Measurements from ENCODE around the gene GBF1.

Gene GBF1

GRCh38 chr10:102344067-102344466 is 98.7 kb downstream of the GBF1 start:
- no peak for DNase-seq

GRCh38 chr10:102347236-102347828 is 102.0 kb downstream of the GBF1 start:
- peak in 15 of 51 donors; percentile 1 to 22 (median 10) for DNase-seq

- peak in 32 of 51 donors; percentile 1 to 61 (median 12) for DNase-seq
Measured at GRCh38 chr10:102352066-102352715, 106.9 kb downstream of the GBF1 start.

- peak in 2 of 51 donors; percentile 2 to 4 for DNase-seq
Measured at GRCh38 chr10:102354451-102354850, 109.1 kb downstream of the GBF1 start.

- DNase-seq: no peak
Measured at GRCh38 chr10:102358712-102359382, 113.5 kb downstream of the GBF1 start.

- no peak for DNase-seq
Measured at GRCh38 chr10:102367441-102367840, 122.1 kb downstream of the GBF1 start.

GRCh38 chr10:102368077-102368476 is 122.7 kb downstream of the GBF1 start:
- DNase-seq: no peak

GRCh38 chr10:102371295-102371694 is 126.0 kb downstream of the GBF1 start:
- DNase-seq: no peak

- no peak for DNase-seq
Measured at GRCh38 chr10:102375250-102375649, 129.9 kb downstream of the GBF1 start.

- no peak for DNase-seq
Measured at GRCh38 chr10:102375867-102376266, 130.5 kb downstream of the GBF1 start.

- no peak for DNase-seq
Measured at GRCh38 chr10:102376901-102377300, 131.6 kb downstream of the GBF1 start.

- no peak for DNase-seq
Measured at GRCh38 chr10:102379383-102379782, 134.1 kb downstream of the GBF1 start.

GRCh38 chr10:102381983-102382382 is 136.7 kb downstream of the GBF1 start:
- no peak for DNase-seq

- no peak for DNase-seq
Measured at GRCh38 chr10:102382871-102383270, 137.5 kb downstream of the GBF1 start.

- no peak for DNase-seq
Measured at GRCh38 chr10:102384053-102384452, 138.7 kb downstream of the GBF1 start.

- no peak for DNase-seq
Measured at GRCh38 chr10:102384606-102385429, 139.5 kb downstream of the GBF1 start.

GRCh38 chr10:102389894-102390293 is 144.6 kb downstream of the GBF1 start:
- no peak for DNase-seq

- DNase-seq: no peak
Measured at GRCh38 chr10:102392306-102392705, 147.0 kb downstream of the GBF1 start.

GRCh38 chr10:102393411-102394078 is 148.2 kb downstream of the GBF1 start:
- peak in 2 of 51 donors; percentile 66 to 68 for DNase-seq

- DNase-seq: peak; percentile 57 to 92 (median 80)
Measured at GRCh38 chr10:102394079-102394800, 148.9 kb downstream of the GBF1 start.
